Naive thymus-derived CD8-positive, alpha-beta T cell (primary cell): Measurements from ENCODE around the gene CSMD2. TPM values are rescaled to one million over a fixed set of nuclear protein-coding genes. Genes with fewer than 3 reads are reported as not detected.
"Not testable (repeated sequence)": the region's sequence is repeated elsewhere in the genome, so short reads cannot be mapped to it uniquely, and the experiment has no call there.

ENCODE experiments used
- ATAC-seq, 2 donors: fragments of 150-1000 bp; cut with Tn5 transposase in 1 of 2; sonication (Bioruptor Pico), chemical (Tn5 transposase) in 1 of 2; 1 replicate in 1 of 2; 2 replicates in 1 of 2; pipeline ENCODE4 v1.10.0; 2021; ENCODE audit warnings: mild to moderate bottlenecking in 2 of 2, moderate library complexity in 2 of 2
- POLR2A ChIA-PET: fragments of 350-600 bp; sonication (Branson Sonifier 250); formaldehyde crosslinking; loops from one replicate; lab custom pipeline; 2021; ENCODE audit warnings: antibody characterized with exemption; lab: Charles Lee
- DNase-seq, 10 donors: peaks; one replicate each; pipeline versions ENCODE4 v3.0.0 to v3.0.0-alpha.2; 2020 to 2022
- H3K27ac Mint-ChIP-seq, 10 donors: one replicate each; pipeline ENCODE4 v1.8.0; 2020 to 2022; ENCODE audit warnings: mild to moderate bottlenecking in 10 of 10, mixed read lengths in 10 of 10, moderate library complexity in 4 of 10, inconsistent platforms in 1 of 10
- H3K27me3 Mint-ChIP-seq, 5 donors: one replicate each; pipeline ENCODE4 v1.8.0; 2021 to 2022; ENCODE audit warnings: mixed read lengths in 5 of 5
- H3K36me3 Mint-ChIP-seq, 3 donors: one replicate each; pipeline ENCODE4 v1.8.0; 2020 to 2022; ENCODE audit warnings: mixed read lengths in 3 of 3, mild to moderate bottlenecking in 2 of 3, inconsistent platforms in 1 of 3
- H3K4me1 Mint-ChIP-seq, 4 donors: one replicate each; pipeline ENCODE4 v1.8.0; 2021 to 2022; ENCODE audit warnings: mixed read lengths in 4 of 4
- H3K4me3 Mint-ChIP-seq, 10 donors: one replicate each; pipeline ENCODE4 v1.8.0; 2020 to 2022; ENCODE audit warnings: mild to moderate bottlenecking in 10 of 10, mixed read lengths in 10 of 10, moderate library complexity in 6 of 10, inconsistent platforms in 1 of 10
- H3K9me3 Mint-ChIP-seq, 9 donors: one replicate each; pipeline ENCODE4 v1.8.0; 2020 to 2022; ENCODE audit warnings: mixed read lengths in 9 of 9, mild to moderate bottlenecking in 3 of 9, inconsistent platforms in 1 of 9, moderate library complexity in 1 of 9
- polyA plus RNA-seq, 3 donors: library from polyadenylated mRNA; unstranded; fragments of 300-500 nt; fragmentation: Illumina TruSeq; gene quantifications; one replicate each; pipeline ENCODE4 v1.2.3, GENCODE V29; 2021
- total RNA-seq, 8 experiments: library from RNA in 2 of 8; stranded (reverse) in 2 of 8; gene quantifications; one replicate each; pipeline ENCODE4 v1.2.3 and lab custom pipeline; 2021 to 2026

Gene CSMD2
- total and polyA plus RNA-seq, 5 experiments from 2014 or later = not detected

DNA sequence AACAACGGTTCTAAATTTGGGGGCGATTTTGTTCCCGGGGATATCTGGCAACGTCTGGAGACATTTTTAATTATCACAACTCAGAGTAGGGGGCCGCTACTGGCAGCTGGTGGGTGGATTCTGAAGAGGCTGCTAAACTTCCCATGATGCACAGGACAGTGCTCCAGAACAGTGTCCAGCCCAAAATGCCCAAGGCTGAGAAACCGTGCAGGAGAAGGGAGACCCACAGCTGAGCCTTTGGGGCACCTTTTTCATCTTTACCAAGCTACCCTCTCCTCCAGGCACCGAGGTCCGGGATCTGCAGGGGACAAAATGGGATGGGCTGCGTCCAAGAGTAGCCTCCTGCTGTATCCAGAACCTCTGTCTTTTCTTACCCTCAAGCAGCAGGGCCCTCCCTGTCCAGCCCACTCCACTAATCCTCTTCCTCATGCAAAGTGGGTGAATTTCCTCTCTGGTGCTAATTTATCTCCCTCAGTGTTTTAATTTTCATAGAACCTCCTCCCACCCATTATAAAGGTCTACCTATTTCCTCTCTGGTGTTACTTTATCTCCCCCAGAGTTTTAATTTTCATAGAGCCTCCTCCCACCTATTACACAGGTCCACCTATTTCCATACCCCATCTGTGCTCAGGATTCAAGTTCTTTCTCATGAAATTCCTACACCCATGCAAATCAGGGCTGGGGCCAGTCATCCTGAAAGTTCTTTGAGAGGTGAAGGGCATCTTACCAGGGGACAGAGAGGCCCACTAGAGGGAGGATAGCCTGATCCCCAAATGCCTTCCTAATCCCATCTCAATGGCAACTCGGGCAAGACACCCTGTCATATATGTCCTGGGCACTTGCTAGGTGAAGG, 42.7 kb downstream of the CSMD2 start:
- Mint-ChIP-seq H3K4me3 (no peak overlapping the region), H3K27me3 (peaks cover 2 to 35% (median 21%) of the 10 kb centered on the region in 5 donors), H3K9me3 (peaks cover 0 to 17% (median 6%) of the 10 kb centered on the region in 9 donors), H3K27ac (no peak overlapping the region), H3K36me3 (no peaks in the 10 kb centered on the region), H3K4me1 (no peaks in the 10 kb centered on the region)
- ATAC-seq = no peak
- POLR2A ChIA-PET = interaction anchor here (0.6 kb wide), 1 partner anchor 10 kb away, joined by 3 read pairs; no protein-coding TSS in a partner anchor
- no peak for DNase-seq

DNA sequence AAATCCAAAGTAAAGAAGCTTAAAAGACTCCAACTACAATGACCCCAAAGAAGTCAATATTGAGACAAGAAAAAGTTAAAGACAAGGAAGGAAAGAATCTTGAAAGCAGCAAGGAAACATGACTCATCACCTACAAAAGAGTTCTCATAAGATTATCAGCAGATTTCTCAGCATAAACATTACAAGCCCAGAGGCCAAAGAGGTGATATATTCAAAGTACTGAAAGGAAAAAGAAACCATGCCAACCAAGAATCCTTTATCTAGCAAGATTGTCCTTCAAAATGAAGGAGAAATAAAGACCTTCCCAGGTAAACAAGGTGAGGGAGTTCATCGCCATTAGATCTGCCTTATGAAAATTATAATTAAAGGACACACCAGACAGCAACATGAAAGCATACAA, 49.8 kb downstream of the CSMD2 start:
- no peak for DNase-seq
- H3K36me3 Mint-ChIP-seq = peaks cover 0 to 16% (median 0%) of the 10 kb centered on the region in 3 donors
- no peak for ATAC-seq
- POLR2A ChIA-PET = no interaction called here
- H3K4me1 Mint-ChIP-seq = no peaks in the 10 kb centered on the region
- peaks cover 12 to 59% (median 23%) of the 10 kb centered on the region in 9 donors for H3K9me3 Mint-ChIP-seq
- H3K27me3 Mint-ChIP-seq = peaks cover 0 to 4% (median 0%) of the 10 kb centered on the region in 5 donors
- H3K4me3 Mint-ChIP-seq = no peak overlapping the region
- no peak overlapping the region for H3K27ac Mint-ChIP-seq

DNA sequence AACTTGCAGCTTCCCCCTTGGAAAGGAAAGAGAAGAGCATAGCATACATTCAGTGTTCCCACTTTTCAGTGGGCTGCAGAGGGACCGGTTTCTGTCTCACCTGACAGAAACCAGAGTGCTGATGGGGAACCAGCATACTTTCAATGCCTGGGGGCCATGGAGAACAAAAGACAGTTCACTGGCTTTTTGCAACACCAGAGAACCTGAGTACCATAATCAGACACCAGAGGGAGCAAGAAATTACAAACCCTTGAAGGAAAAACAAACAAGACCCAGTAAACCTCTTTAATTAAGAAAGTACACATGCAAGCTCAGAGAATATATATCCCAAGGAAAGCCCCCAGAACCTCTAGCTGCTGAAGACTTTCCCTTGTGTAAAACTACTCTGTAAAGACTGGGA, 51.1 kb downstream of the CSMD2 start:
- POLR2A ChIA-PET = no interaction called here
- no peaks in the 10 kb centered on the region for H3K4me1 Mint-ChIP-seq
- H3K27ac Mint-ChIP-seq = no peak overlapping the region
- ATAC-seq = no peak
- no peak for DNase-seq
- peaks cover 0 to 16% (median 0%) of the 10 kb centered on the region in 3 donors for H3K36me3 Mint-ChIP-seq
- H3K27me3 Mint-ChIP-seq = peaks cover 0 to 4% (median 2%) of the 10 kb centered on the region in 5 donors
- H3K9me3 Mint-ChIP-seq = peaks cover 9 to 55% (median 23%) of the 10 kb centered on the region in 9 donors
- H3K4me3 Mint-ChIP-seq = no peak overlapping the region

DNA sequence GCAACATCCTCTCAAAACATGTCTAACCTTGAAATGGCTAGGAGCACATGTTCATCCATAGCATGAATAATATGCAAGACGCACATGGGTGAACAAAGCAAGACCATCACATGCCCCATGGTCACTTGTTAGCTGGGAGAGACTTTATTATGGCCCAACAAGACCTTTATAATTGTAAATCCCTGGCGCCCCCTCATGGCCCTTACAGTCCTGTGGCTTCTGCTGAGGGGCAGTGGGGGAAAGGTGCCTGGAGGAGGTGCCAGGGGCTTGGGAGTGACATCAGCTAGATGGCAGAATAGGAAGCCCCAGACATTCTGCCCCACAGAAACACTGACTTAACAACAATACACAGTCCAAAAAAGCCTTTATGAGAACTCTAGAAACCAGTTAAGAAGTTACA, 51.7 kb downstream of the CSMD2 start:
- no peak overlapping the region for H3K27ac Mint-ChIP-seq
- peaks cover 0 to 16% (median 0%) of the 10 kb centered on the region in 3 donors for H3K36me3 Mint-ChIP-seq
- POLR2A ChIA-PET = no interaction called here

DNA sequence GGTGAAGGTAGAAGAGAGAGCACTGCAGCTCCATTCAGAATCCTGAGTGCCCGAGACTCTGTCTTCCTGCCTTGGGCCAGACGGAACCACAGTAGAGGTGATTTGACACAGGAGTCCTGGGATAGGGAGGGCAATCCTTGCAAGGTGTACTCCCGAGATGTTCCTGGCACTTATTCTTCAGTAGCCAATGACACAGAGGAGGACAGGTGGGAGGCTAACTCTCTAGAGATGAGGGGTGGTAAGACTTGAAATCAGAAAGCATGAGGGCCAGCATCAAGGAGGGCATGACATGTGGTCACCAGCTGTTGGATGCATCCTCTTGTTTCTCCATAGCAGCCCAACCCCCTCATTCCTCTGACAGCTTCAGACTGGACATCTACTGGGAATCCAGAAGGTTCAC, 56.3 kb downstream of the CSMD2 start:
- DNase-seq (no peak), ATAC-seq (no peak)
- Mint-ChIP-seq H3K4me3 (no peak overlapping the region), H3K27me3 (peaks cover 11 to 39% (median 24%) of the 10 kb centered on the region in 5 donors), H3K9me3 (peaks cover 0 to 13% (median 3%) of the 10 kb centered on the region in 9 donors), H3K4me1 (no peaks in the 10 kb centered on the region), H3K27ac (no peak overlapping the region), H3K36me3 (peaks cover 0 to 3% (median 0%) of the 10 kb centered on the region in 3 donors)
- POLR2A ChIA-PET = no interaction called here

More for the DNA sequence above, 51.7 kb downstream of the CSMD2 start:
- Mint-ChIP-seq H3K4me3 (no peak overlapping the region), H3K9me3 (peaks cover 7 to 49% (median 23%) of the 10 kb centered on the region in 9 donors), H3K4me1 (no peaks in the 10 kb centered on the region), H3K27me3 (peaks cover 0 to 8% (median 8%) of the 10 kb centered on the region in 5 donors)
- DNase-seq = no peak
- ATAC-seq = no peak

DNA sequence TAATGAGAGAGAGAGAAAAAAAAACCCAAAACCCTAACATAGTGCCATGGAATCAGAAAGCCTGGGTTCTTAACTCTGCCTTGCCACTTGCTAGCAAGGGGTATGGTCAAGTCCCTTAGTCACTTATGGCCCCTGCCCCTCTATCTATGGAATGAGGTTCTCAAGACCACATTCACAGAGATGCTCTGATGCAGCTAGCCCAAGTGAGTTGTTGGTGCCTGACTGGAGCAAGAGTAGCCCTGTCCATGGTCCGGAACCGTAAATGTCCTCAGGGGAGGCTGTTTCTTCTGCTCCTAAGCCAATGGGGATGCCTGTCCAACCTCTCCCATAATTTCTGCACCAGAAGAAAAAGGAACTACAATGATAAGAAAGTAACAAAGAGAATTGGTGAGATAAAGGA, 56.8 kb downstream of the CSMD2 start:
- POLR2A ChIA-PET = no interaction called here
- Mint-ChIP-seq H3K4me1 (no peaks in the 10 kb centered on the region), H3K4me3 (no peak overlapping the region), H3K36me3 (no peaks in the 10 kb centered on the region), H3K27ac (no peak overlapping the region), H3K27me3 (peaks cover 11 to 39% (median 24%) of the 10 kb centered on the region in 5 donors), H3K9me3 (peaks cover 0 to 9% (median 0%) of the 10 kb centered on the region in 9 donors)
- no peak for DNase-seq
- no peak for ATAC-seq

DNA sequence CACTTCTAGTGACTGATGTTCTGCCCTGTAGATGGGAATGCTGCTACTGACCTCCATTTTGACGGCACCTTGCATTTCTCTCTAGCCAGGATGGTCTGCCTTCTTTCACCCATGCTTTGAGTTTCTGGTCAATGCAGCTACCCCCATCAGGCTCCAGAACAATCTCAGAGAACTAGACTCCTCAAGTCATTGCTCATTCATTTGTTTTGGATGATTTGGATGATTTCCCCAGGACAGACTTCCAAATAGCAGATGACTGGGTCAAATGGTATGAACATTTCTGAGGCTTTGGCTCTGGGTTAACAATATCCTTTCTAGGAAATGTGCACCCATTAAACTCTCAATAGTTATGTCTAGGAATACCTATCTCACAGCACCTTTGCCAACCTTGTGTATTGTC, 63.9 kb downstream of the CSMD2 start:
- Mint-ChIP-seq H3K4me3 (no peak overlapping the region), H3K27ac (no peak overlapping the region), H3K4me1 (no peaks in the 10 kb centered on the region), H3K27me3 (peaks cover 6 to 19% (median 12%) of the 10 kb centered on the region in 5 donors), H3K36me3 (no peaks in the 10 kb centered on the region), H3K9me3 (peaks cover 0 to 2% (median 0%) of the 10 kb centered on the region in 9 donors)
- POLR2A ChIA-PET = no interaction called here
- no peak for DNase-seq
- ATAC-seq = no peak

DNA sequence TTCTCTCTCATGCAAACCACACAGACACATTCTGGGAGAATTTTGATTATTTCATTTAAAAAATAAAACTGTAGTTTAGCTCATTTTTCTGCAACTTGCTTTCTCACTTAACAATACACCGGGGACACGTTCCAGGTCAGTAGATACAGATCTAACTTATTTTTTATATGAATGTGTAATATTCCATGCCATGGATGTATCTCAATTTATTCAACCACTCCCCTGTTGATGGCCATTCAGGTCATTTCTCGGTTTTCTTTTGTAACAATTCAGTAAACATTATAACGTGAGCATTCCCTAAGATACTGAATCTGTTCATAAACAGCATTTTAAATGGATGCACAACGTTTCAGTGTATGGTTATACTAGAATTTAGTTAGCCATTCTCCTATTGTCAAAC, 64.7 kb downstream of the CSMD2 start:
- no peaks in the 10 kb centered on the region for H3K4me1 Mint-ChIP-seq
- no peak for DNase-seq
- H3K9me3 Mint-ChIP-seq = peaks cover 0 to 2% (median 0%) of the 10 kb centered on the region in 9 donors
- POLR2A ChIA-PET = no interaction called here
- no peak overlapping the region for H3K4me3 Mint-ChIP-seq
- no peaks in the 10 kb centered on the region for H3K36me3 Mint-ChIP-seq
- peaks cover 4 to 13% (median 7%) of the 10 kb centered on the region in 5 donors for H3K27me3 Mint-ChIP-seq
- H3K27ac Mint-ChIP-seq = no peak overlapping the region
- ATAC-seq = no peak

DNA sequence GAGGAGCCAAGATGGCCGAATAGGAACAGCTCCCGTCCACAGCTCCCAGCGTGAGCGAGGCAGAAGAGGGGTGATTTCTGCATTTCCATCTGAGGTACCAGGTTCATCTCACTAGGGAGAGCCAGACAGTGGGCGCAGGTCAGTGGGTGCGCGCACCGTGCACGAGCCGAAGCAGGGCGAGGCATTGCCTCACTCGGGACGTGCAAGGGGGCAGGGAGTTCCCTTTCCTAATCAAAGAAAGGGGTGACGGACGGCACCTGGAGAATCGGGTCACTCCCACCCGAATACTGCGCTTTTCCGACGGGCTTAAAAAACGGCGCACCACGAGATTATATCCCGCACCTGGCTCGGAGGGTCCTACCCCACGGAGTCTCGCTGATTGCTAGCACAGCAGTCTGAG, 72.6 kb downstream of the CSMD2 start:
- H3K4me1 Mint-ChIP-seq, ATAC-seq, DNase-seq, H3K27ac Mint-ChIP-seq, H3K36me3 Mint-ChIP-seq, POLR2A ChIA-PET, H3K4me3 Mint-ChIP-seq: not testable (repeated sequence)
- Mint-ChIP-seq H3K27me3 (peaks cover 8 to 25% (median 21%) of the 10 kb centered on the region in 5 donors), H3K9me3 (peaks cover 0 to 13% (median 5%) of the 10 kb centered on the region in 9 donors)

DNA sequence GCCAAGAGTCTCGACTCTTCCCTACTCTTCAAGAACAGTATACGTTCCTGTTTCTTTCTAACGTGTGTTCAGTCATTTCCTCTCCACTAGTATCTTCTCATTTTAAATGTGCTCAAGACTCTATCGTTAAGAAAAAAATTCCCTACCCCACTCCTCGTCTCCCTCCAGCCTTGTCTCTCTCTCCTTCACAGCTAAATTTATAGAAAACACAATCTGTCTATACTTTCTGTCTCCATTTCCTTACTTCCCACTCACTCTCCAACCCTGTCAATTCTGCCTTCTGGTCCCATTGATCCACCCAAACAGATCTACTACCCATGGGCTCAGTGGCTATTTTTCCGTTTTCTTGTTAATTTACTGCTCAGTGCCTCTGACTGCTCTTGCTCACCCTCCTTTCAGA, 75.3 kb downstream of the CSMD2 start:
- no peak overlapping the region for H3K27ac Mint-ChIP-seq
- peaks cover 10 to 30% (median 25%) of the 10 kb centered on the region in 5 donors for H3K27me3 Mint-ChIP-seq
- peaks cover 0 to 13% (median 5%) of the 10 kb centered on the region in 9 donors for H3K9me3 Mint-ChIP-seq
- ATAC-seq (no peak), DNase-seq (no peak)
- POLR2A ChIA-PET = no interaction called here
- H3K36me3 Mint-ChIP-seq = peaks cover 0 to 8% (median 0%) of the 10 kb centered on the region in 3 donors
- no peaks in the 10 kb centered on the region for H3K4me1 Mint-ChIP-seq
- no peak overlapping the region for H3K4me3 Mint-ChIP-seq

DNA sequence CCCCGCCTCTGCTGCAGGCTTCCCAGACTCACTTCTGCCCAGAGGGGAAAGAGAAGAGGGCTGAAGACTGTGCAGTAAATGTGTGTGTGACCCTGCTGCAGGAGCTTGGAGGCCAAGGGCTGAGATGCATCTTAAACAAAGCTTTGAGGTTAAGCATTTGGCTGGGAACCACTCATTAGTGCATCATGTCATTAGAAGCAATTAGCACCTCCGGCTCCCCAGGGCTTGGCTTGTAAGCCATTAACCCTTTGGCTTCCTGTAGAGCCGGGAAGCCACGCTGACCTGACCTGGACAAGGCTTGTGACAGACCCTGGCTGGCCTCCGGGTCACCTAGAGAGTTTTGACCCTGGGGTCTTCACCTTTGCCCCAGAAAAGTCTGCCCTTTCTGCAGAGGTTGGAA, 77.0 kb downstream of the CSMD2 start:
- Mint-ChIP-seq H3K4me3 (no peak overlapping the region), H3K9me3 (peaks cover 0 to 14% (median 7%) of the 10 kb centered on the region in 9 donors), H3K27me3 (peaks cover 11 to 35% (median 25%) of the 10 kb centered on the region in 5 donors), H3K4me1 (no peaks in the 10 kb centered on the region), H3K27ac (no peak overlapping the region), H3K36me3 (peaks cover 0 to 13% (median 0%) of the 10 kb centered on the region in 3 donors)
- POLR2A ChIA-PET = no interaction called here
- DNase-seq = no peak
- ATAC-seq = no peak

DNA sequence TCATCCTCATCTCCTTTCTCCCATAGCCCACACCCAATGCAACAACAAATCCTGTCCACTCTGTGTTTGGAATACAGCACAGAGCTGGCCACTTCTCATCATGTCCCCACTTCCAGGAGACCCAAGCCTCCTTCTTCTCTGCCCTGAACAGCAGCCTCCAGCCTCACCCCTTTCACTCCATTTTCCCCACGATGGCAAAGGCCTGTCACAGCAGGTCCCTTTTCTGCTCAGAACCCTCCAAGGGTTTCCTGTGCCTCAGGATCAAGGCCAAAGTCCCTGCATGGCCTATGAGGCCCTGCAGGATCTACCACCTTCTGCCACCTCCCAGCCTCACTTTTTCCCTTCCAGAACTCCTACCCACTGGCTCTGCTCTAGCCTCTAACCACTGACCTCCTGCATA, 78.5 kb downstream of the CSMD2 start:
- DNase-seq = no peak

DNA sequence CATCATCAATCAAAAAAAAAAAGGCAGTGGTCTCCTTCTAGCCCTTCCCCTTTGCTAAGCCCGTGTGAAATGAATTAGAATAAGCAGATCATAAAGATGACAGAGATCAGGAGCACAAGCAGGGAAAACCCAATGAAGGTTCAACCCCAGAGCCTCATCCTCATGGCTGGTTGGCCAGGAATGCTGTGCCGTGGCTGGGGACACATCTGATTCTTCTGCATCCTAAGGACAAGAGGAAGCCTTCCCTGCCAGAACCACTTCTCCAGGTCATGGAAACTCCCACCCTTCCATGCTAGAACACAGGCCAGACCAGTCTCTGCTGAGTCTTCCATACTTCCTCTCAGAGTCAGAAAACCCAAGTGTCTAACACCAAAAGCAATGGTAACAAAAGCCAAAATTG, 81.1 kb downstream of the CSMD2 start:
- no peak overlapping the region for H3K4me3 Mint-ChIP-seq
- DNase-seq (no peak), ATAC-seq (no peak)
- H3K27me3 Mint-ChIP-seq = peaks cover 3 to 11% (median 3%) of the 10 kb centered on the region in 5 donors
- H3K27ac Mint-ChIP-seq = peak overlapping the region in 1 of 10 donors; percentile 46
- peaks cover 0 to 10% (median 0%) of the 10 kb centered on the region in 3 donors for H3K36me3 Mint-ChIP-seq
- peaks cover under 1 to 22% (median 15%) of the 10 kb centered on the region in 9 donors for H3K9me3 Mint-ChIP-seq
- POLR2A ChIA-PET = no interaction called here
- no peaks in the 10 kb centered on the region for H3K4me1 Mint-ChIP-seq

More for the DNA sequence above, 78.5 kb downstream of the CSMD2 start:
- H3K36me3 Mint-ChIP-seq = peaks cover 0 to 5% (median 0%) of the 10 kb centered on the region in 3 donors
- H3K4me1 Mint-ChIP-seq = no peaks in the 10 kb centered on the region
- POLR2A ChIA-PET = no interaction called here
- peaks cover 11 to 35% (median 21%) of the 10 kb centered on the region in 5 donors for H3K27me3 Mint-ChIP-seq
- peaks cover 0 to 14% (median 7%) of the 10 kb centered on the region in 9 donors for H3K9me3 Mint-ChIP-seq
- ATAC-seq = no peak
- H3K27ac Mint-ChIP-seq = no peak overlapping the region
- no peak overlapping the region for H3K4me3 Mint-ChIP-seq
